GM21576 (cell line): ENCODE data around the gene BMP5.

Experiments
- ATAC-seq: cut with Tn5 transposase; IDR thresholded peaks from one replicate; pipeline ENCODE4 v1.9.1; 2021; ENCODE audit warnings: mild to moderate bottlenecking, moderate library complexity; ENCODE audit not compliant: unreplicated experiment

BMP5 gene

GRCh38 chr6:55818482-55818881 lies 56.9 kb downstream of the BMP5 start:
- no peak for ATAC-seq

DNA sequence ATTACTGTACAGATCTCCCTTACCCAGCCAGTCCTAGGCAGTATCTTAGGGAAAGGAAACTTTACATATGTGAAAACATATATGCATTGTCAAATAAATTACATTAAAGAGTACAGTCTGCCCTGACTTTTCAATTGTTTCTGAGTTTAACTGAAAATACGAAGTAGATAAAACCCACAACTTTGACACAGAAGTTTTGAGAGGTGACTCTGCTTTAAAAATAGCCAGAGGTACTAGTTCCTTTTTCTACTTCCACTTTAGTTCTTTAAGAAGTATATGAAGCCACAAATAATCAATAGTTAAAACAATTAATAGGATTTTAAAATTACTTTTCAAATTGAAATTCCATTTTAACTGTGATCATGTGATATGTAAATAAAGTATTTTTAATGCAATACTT lies 62.9 kb downstream of the BMP5 start:
- no peak for ATAC-seq

- no peak for ATAC-seq
These were observed 64.3 kb downstream of the BMP5 start for GRCh38 chr6:55811074-55811473.

GRCh38 chr6:55802259-55802658 lies 73.1 kb downstream of the BMP5 start:
- no peak for ATAC-seq

GRCh38 chr6:55798571-55798970 lies 76.8 kb downstream of the BMP5 start:
- no peak for ATAC-seq

- no peak for ATAC-seq
These were observed 81.1 kb downstream of the BMP5 start for GRCh38 chr6:55794136-55794812.

- no peak for ATAC-seq
These were observed 90.1 kb downstream of the BMP5 start for GRCh38 chr6:55785273-55785672.

- no peak for ATAC-seq
These were observed 93.1 kb downstream of the BMP5 start for GRCh38 chr6:55782275-55782674.

DNA sequence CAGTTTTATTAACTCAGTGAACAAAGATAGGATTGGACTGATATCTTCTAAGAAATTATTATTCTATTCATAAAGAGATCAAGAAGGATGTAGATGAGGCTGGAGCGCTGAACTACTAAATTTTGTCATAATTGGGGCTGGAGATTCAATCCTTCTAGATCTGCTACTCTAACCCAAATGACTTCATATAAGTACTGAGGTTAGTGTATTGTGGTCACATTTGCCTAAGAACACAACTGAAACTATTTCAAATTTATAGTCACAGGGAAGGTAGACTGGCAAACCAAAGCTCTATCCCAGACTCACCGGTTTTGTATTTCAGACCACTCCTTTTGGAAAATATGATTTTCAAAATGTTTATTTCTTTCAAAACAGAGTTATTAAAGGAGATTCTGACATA lies 96.7 kb downstream of the BMP5 start:
- ATAC-seq = no peak

DNA sequence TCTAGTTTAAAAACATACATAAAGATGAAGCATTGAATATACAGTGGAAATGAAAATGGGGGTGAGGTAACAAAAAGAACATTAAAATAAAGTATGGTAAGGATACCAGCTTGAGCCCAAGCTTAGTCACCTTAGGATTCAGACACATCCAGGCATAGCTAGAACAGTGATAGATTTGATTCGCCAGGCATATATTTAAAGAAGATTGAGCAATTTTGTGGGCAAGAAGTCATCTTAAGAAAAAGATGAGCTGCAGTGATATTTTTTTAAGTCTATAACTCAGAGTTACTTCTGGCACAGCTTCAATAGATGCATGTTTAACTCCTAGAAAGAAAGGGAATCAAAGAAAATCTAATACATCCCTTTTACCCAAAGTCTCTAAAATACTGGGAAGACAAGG lies 97.9 kb downstream of the BMP5 start:
- ATAC-seq = no peak

DNA sequence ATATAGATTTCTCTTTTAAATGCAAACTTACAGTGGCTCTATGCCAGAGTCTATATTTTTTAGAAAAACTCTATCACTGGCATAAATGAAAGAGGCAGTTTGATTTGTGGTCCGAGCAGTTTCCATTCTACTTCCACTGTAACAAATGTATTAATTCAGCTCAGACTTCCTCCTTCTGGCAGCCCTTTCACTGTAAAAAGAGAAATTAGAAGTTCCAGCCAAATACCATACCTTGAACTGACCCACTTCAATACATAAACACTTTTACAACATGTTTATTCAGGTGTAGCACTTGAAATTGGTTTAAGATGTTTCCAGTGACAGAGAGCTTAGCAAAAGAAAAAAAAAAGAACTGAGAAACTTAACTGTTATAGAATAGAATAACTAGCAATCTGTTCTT lies 99.3 kb downstream of the BMP5 start:
- no peak for ATAC-seq

- ATAC-seq = no peak
These were observed 100.4 kb downstream of the BMP5 start for GRCh38 chr6:55775029-55775318.

DNA sequence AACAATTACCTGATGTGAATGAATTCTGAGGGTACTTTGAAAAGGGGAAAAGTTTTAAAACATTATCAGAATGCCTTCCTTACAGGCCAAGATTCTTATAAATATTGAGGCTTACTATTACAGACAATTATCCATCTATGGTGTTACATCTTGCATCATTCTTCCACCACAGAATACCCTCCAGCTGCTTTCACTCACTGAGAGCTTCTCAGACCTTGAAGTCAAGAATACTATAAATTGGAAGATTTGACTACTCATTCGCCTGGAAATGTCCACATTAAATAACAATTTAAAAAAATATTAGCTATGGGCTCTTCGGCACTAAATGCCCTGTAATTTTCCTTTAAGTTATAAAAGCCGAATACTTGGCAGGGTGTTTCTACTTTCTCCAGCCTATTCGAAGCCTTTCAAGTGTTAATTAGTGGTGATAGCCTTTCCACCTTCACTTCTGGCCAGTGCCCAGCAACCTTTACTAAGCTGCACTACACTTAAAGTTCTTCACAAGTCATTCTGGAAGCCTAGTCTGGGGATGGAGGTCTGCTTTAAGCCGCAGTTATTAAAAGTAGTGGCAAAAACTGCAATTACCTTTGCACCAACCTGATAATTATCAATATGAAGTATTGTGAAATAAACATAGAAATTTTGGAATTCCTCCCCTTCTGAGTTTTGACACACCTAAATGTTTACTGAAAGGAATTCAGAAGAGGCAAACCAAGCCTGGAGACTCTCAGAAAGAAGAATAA lies 100.9 kb downstream of the BMP5 start:
- no peak for ATAC-seq

DNA sequence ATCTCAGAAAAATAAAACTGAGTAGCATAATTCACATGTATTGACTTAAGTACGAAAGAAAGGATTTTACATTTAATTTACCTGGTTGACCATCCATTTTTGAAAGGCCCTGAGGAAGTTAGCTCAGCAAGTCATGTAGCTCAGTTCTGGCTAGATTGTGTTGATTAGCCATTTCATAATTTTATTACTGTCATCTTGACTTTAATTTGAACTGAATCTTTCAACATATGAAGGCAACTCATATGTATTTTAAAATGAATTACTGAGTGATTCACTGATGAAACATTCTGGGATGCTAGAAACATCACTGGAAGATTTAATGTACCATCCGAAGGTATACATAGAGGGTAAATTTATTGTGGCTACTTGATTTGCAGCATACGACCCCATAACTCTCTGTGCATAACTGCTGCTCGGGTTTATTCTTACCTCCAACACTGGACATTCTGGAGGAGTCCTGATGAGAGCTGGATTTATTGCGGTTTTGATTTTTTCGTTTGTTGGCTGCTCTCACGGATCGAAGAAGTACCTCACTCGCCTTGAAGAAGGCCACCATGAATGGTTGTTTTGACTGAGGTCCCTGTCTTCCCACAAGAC lies 101.7 kb downstream of the BMP5 start:
- no peak for ATAC-seq

DNA sequence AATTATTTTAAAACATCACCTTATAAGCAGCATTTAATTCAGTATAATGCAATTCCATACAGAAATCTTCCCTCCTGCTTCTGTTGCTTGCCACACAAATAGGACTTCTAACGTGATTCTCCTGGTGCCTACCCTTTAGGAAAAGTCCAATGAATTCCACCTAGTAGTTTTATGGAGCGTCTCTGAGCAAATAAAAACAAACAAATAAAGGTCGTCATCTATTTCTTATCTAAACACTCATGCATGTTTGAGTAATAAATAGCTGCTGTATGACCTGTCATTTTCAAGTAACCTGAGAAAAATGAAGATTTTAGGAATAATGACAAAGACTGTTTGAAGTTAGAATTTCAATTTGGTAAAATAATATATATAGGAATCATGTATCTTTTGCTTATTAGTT lies 102.7 kb downstream of the BMP5 start:
- no peak for ATAC-seq

- ATAC-seq = no peak
These were observed 115.9 kb downstream of the BMP5 start for GRCh38 chr6:55759536-55759935.

- no peak for ATAC-seq
These were observed 117.0 kb downstream of the BMP5 start for GRCh38 chr6:55758156-55758937.

DNA sequence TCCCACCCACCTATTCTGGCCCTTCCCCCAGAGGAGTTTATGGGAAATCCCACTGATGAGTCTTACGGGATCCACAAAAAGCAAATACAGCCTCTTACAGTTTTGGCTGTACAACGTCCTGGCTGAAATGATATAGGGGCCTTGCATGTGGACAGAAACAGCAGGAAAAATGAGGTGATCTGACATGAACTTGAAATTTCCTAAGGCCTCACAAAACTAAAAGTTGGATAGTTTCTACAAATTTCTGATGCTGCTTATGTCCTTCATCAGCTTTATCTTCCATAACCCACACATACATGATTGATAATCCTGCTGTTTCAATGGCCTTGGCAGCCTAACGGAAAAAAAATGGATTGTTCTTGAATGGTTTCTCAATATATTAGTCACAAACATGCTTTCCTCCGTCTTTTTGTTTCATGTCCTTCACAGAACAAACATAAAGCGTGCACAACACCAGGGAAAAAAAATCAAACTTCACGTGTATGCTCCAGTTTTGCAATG lies 118.8 kb downstream of the BMP5 start:
- no peak for ATAC-seq

GRCh38 chr6:55748880-55749279 lies 126.5 kb downstream of the BMP5 start:
- ATAC-seq = no peak

GRCh38 chr6:55746473-55746872 lies 128.9 kb downstream of the BMP5 start:
- ATAC-seq = no peak

DNA sequence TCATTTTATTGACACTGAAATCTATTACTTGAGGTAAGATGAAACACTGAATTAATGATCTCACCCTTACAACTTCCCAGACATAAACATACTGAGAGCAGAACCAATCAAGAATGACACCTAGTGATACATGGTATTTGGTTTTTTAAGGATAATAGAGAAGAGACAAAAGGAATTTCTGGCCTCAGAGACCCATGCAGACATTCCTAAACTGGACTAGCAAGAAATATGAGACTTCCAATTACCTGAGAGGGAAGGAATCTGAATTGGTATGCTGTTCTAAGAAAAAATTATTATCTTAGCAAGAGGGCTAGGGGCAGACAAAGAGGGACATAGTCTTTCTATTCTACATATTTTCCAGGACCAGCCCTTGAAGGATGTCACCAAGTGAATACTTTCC lies 141.1 kb downstream of the BMP5 start:
- no peak for ATAC-seq

- no peak for ATAC-seq
These were observed 145.7 kb downstream of the BMP5 start for GRCh38 chr6:55729665-55730064.
